GM12878 (cell line): Measurements from ENCODE around the gene GEMIN2. TPM values are rescaled to one million over a fixed set of nuclear protein-coding genes. Genes with fewer than 3 reads are reported as not detected.
"Not testable (repeated sequence)": the region's sequence is repeated elsewhere in the genome, so short reads cannot be mapped to it uniquely, and the experiment has no call there.

Experiments
- ATAC-seq: fragments of 200-7000 bp; cut with Tn5 transposase; 3 replicates; pipeline ENCODE4 v1.9.1; 2020; ENCODE audit warnings: mild to moderate bottlenecking, moderate library complexity
- BruUV-seq: library from RNA; stranded (reverse); fragments of 400-500 nt; replicated peaks from 2 replicates; lab custom pipeline; 2021; lab: Mats Ljungman, UMichigan
- CTCF ChIA-PET: fragments of 300-600 bp; sonication (Branson Sonifier 250); formaldehyde crosslinking; extraction: SDS; loops from one replicate; lab custom pipeline; 2021; ENCODE audit warnings: inconsistent platforms; lab: Yijun Ruan, JAX
- POLR2A ChIA-PET: fragments of 350-600 bp; formaldehyde crosslinking; extraction: SDS; loops from one replicate; lab custom pipeline; 2021; ENCODE audit warnings: inconsistent platforms; lab: Charles Lee
- RAD21 ChIA-PET: fragments of 300-600 bp; sonication (Branson Sonifier 250); formaldehyde crosslinking; loops from one replicate; lab custom pipeline; 2023; ENCODE audit warnings: antibody characterized with exemption; ENCODE audit not compliant: unreplicated experiment; lab: Charles Lee
- SMC1A ChIA-PET: fragments of 300-600 bp; sonication (Branson Sonifier 250); formaldehyde crosslinking; loops from one replicate; lab custom pipeline; 2023; ENCODE audit not compliant: unreplicated experiment, uncharacterized antibody; lab: Charles Lee
- DNase-seq: peaks from one replicate; pipeline ENCODE4 v3.0.0-alpha.2; 2011; ENCODE audit warnings: low read depth, low spot score
- FAIRE-seq: peaks from 3 replicates; lab custom pipeline; 2011; peaks lifted over from hg19 to GRCh38; lab: Jason Lieb, UNC
- H2AFZ ChIP-seq: 2 replicates; pipeline ENCODE4 v1.6.0; 2011; ENCODE audit warnings: low read depth, low read length, control low read depth; ENCODE audit not compliant: control insufficient read depth
- H3K27ac ChIP-seq: 2 replicates; pipeline ENCODE4 v1.5.1; 2011; ENCODE audit warnings: control low read depth; ENCODE audit not compliant: control insufficient read depth, insufficient read depth
- H3K27me3 ChIP-seq, 2 experiments: replicated peaks in 1 of 2; 2 replicates each; pipeline versions ENCODE4 v1.6.0 to v1.6.1; 2011; ENCODE audit warnings: low read length in 1 of 2; ENCODE audit not compliant: control insufficient read depth in 2 of 2, insufficient read depth in 2 of 2
- H3K36me3 ChIP-seq, 2 experiments: 2 replicates each; pipeline ENCODE4 v1.5.1; 2011; ENCODE audit warnings: low read length in 1 of 2; ENCODE audit not compliant: control insufficient read depth in 2 of 2, insufficient read depth in 2 of 2
- H3K4me1 ChIP-seq: 2 replicates; pipeline ENCODE4 v1.6.1; 2011; ENCODE audit warnings: mild to moderate bottlenecking, low read length, moderate library complexity, mixed read lengths; ENCODE audit not compliant: control insufficient read depth, insufficient read depth
- H3K4me2 ChIP-seq: 2 replicates; pipeline ENCODE4 v1.6.0; 2011; ENCODE audit warnings: control low read depth; ENCODE audit not compliant: control insufficient read depth, insufficient read depth
- H3K4me3 ChIP-seq: fragments of 200-600 bp; sonication (generic); 2 replicates; pipeline ENCODE4 v1.5.1; 2016
- H3K79me2 ChIP-seq: 2 replicates; pipeline ENCODE4 v1.6.0; 2011; ENCODE audit warnings: low read length; ENCODE audit not compliant: control insufficient read depth, insufficient read depth
- H3K9ac ChIP-seq: 2 replicates; pipeline ENCODE4 v1.8.0; 2011; ENCODE audit warnings: low read length, control low read depth, mixed read lengths; ENCODE audit not compliant: control insufficient read depth, insufficient read depth
- H3K9me3 ChIP-seq: replicated peaks from 3 replicates; pipeline ENCODE4 v1.5.1; 2011; ENCODE audit warnings: mild to moderate bottlenecking, low read length; ENCODE audit not compliant: control insufficient read depth, insufficient read depth
- H4K20me1 ChIP-seq: 2 replicates; pipeline ENCODE4 v1.6.0; 2011; ENCODE audit not compliant: control insufficient read depth, insufficient read depth
- CTCF ChIP-seq, 3 experiments: IDR thresholded peaks in 2 of 3; conservative IDR thresholded peaks in 1 of 3; 2 replicates each; pipeline ENCODE4 v1.5.1; 2011; ENCODE audit warnings: low read depth in 3 of 3, low read length in 3 of 3, mild to moderate bottlenecking in 3 of 3, control low read depth in 2 of 3, moderate library complexity in 2 of 3, inconsistent platforms in 1 of 3, mixed read lengths in 1 of 3; ENCODE audit not compliant: control insufficient read depth in 2 of 3, insufficient read depth in 1 of 3; ENCODE audit errors: extremely low read depth in 1 of 3
- IRF4 ChIP-seq: IDR thresholded peaks from 2 replicates; pipeline ENCODE4 v1.6.1; 2011; ENCODE audit warnings: low read depth, low read length
- PML ChIP-seq: IDR thresholded peaks from 2 replicates; pipeline ENCODE4 v1.6.1; 2012; ENCODE audit warnings: low read length, inconsistent platforms
- POLR2AphosphoS5 ChIP-seq: IDR thresholded peaks from 2 replicates; pipeline ENCODE4 v1.6.1; 2011; ENCODE audit warnings: mild to moderate bottlenecking, low read length, inconsistent platforms
- SP1 ChIP-seq: IDR thresholded peaks from one replicate; pipeline ENCODE4 v1.6.1; 2011; ENCODE audit warnings: low read depth, low read length
- SREBF1 ChIP-seq: IDR thresholded peaks from 2 replicates; pipeline ENCODE4 v1.6.1; 2012; ENCODE audit warnings: mild to moderate bottlenecking, low read length
- SUPT20H ChIP-seq: IDR thresholded peaks from 2 replicates; pipeline ENCODE4 v1.6.1; 2011; ENCODE audit warnings: low read depth, mild to moderate bottlenecking, low read length, moderate library complexity, borderline replicate concordance; ENCODE audit not compliant: control insufficient read depth
- ZBTB40 ChIP-seq: fragments of 450-650 bp; IDR thresholded peaks from 2 replicates; pipeline ENCODE4 v1.6.1; 2016; ENCODE audit warnings: mild to moderate bottlenecking, moderate library complexity, borderline replicate concordance
- WGBS: methylation state at CpG from one replicate; pipeline ENCODE4 v1.1.6; 2016; ENCODE audit warnings: low lambda C conversion rate; ENCODE audit not compliant: insufficient replicate concordance, insufficient coverage; ENCODE audit errors: missing lambda C conversion rate; 5-methylcytosine and 5-hydroxymethylcytosine counted together
- in situ Hi-C: fragments of 300-500 bp; cut with MboI; formaldehyde crosslinking; loops from 9 replicates; pipeline ENCODE4 v1.14.3; 2018; ENCODE audit warnings: mixed read lengths
- intact Hi-C: fragments of 100-400 bp; cut with micrococcal nuclease; formaldehyde crosslinking; loops from one replicate; pipeline ENCODE4 v1.14.2; 2022; ENCODE audit not compliant: unreplicated experiment
- polyA plus RNA-seq, 11 experiments: library from polyadenylated mRNA; depleted of rRNA in 4 of 11; unstranded in 6 of 11; stranded (reverse) in 5 of 11; fragments of >200 nt; fragmentation: Nextera tagmentation in 4 of 11; fragmentation: Illumina TruSeq in 1 of 11; extraction: Ambion mirVana in 4 of 11; extraction: Trizol in 1 of 11; gene quantifications; 1 replicate in 1 of 11; 2 replicates in 10 of 11; pipeline versions ENCODE4 v1.2.1 to v1.2.3, GENCODE V29; 2011 to 2016; ENCODE audit warnings: inconsistent platforms in 2 of 11, missing spikeins in 2 of 11, low read depth in 1 of 11
- total RNA-seq, 4 experiments: library from RNA; depleted of rRNA in 3 of 4; stranded (reverse); fragments of >200 nt in 3 of 4; fragmentation: Illumina TruSeq in 1 of 4; extraction: Trizol in 1 of 4; gene quantifications; 2 replicates each; pipeline versions ENCODE4 v1.2.1 to v1.2.3, GENCODE V29; 2013 to 2021

GEMIN2 gene
- total and polyA plus RNA-seq, 10 of the 15 experiments (the other 5 are each of a cell fraction or from before 2014, with no cell fraction given): 25.9 to 69.3 (median 46.1) TPM

GRCh38 chr14:39182770-39183684 lies 68.9 kb downstream of the GEMIN2 start:
- H3K9ac ChIP-seq: no peak overlapping the region
- no TSS peak for BruUV-seq
- RAD21 ChIA-PET: no interaction called here
- ATAC-seq: peak; percentile 6; the same call in 1 of the 3 replicates
- no peaks in the 10 kb centered on the region for H3K27me3 ChIP-seq
- DNase-seq: no peak
- no peak for TF ChIP-seq SUPT20H
- TF ChIP-seq SP1: no peak
- TF ChIP-seq SREBF1: no peak
- TF ChIP-seq ZBTB40: no peak
- TF ChIP-seq IRF4: no peak
- no peak for TF ChIP-seq CTCF (IDR thresholded peaks at IDR 0.05 in 2 of 3, conservative IDR thresholded peaks at IDR 0.05 in 1 of 3; ENCODE audit: control insufficient read depth in 2 of 3, extremely low read depth in 1 of 3, insufficient read depth in 1 of 3, low read depth in 3 of 3, low read length in 3 of 3)
- peak; percentile 30; the same call in 1 of the 2 replicates for TF ChIP-seq PML
- TF ChIP-seq POLR2AphosphoS5: peak; percentile 53; the same call in 1 of the 2 replicates
- H3K4me3 ChIP-seq: no peak overlapping the region
- no peak for FAIRE-seq
- no peak overlapping the region for H3K27ac ChIP-seq
- WGBS: 95% methylated on average over 1 of the region's 1 CpG
- CTCF ChIA-PET: interaction anchor here (0.6 to 1.0 kb wide), 2 partner anchors 10 to 199 kb away, joined by 3 to 4 read pairs; no protein-coding TSS in a partner anchor
- SMC1A ChIA-PET: no interaction called here
- no peaks in the 10 kb centered on the region for H3K4me1 ChIP-seq
- no peak overlapping the region for H3K4me2 ChIP-seq
- no peak overlapping the region for H2AFZ ChIP-seq
- POLR2A ChIA-PET: interaction anchor here (0.8 kb wide), 1 partner anchor 13 kb away, joined by 3 read pairs; the partner anchor contains the start of gene TRAPPC6B
- in situ Hi-C loops: no loop called here
- H3K9me3 ChIP-seq: no peaks in the 10 kb centered on the region
- H3K36me3 ChIP-seq: peaks cover 10 to 38% of the 10 kb centered on the region in 2 experiments
- no peaks in the 10 kb centered on the region for H4K20me1 ChIP-seq
- intact Hi-C loops: no loop called here
- H3K79me2 ChIP-seq: peaks cover 7% of the 10 kb centered on the region

GRCh38 chr14:39183685-39184003 lies 69.5 kb downstream of the GEMIN2 start:
- H3K79me2 ChIP-seq, H4K20me1 ChIP-seq, H3K4me1 ChIP-seq, in situ Hi-C loops, H3K4me2 ChIP-seq, H3K27ac ChIP-seq, DNase-seq, intact Hi-C loops, SMC1A ChIA-PET, H2AFZ ChIP-seq, H3K9me3 ChIP-seq, FAIRE-seq, H3K9ac ChIP-seq, BruUV-seq, ATAC-seq, RAD21 ChIA-PET, H3K27me3 ChIP-seq, H3K4me3 ChIP-seq: not testable (repeated sequence)
- ChIA-PET CTCF (interaction anchor here (0.6 kb wide), 1 partner anchor 198 kb away, joined by 4 read pairs; no protein-coding TSS in a partner anchor), POLR2A (interaction anchor here (0.8 kb wide), 1 partner anchor 13 kb away, joined by 3 read pairs; the partner anchor contains the start of gene TRAPPC6B)
- WGBS: 100% methylated on average over 4 of the region's 5 CpGs
- peaks cover 8 to 37% of the 10 kb centered on the region in 2 experiments for H3K36me3 ChIP-seq
